ENCODE data around the gene SIRT5.
A peak's percentile ranks its signal among the peaks of the same experiment; 100 is the strongest.

SIRT5 gene

GRCh38 chr6:13600036-13600435 lies 25.6 kb downstream of the SIRT5 start:
- no peak overlapping the region for H3K4me3 ChIP-seq (ENCODE audit: insufficient read depth, low read depth, low read length, poor library complexity, severe bottlenecking)
- no peaks in the 10 kb centered on the region for H3K4me1 ChIP-seq (ENCODE audit: control insufficient read depth, insufficient read depth, low read length, poor library complexity, severe bottlenecking)
- DNase-seq, result no peak
- H3K27me3 ChIP-seq (replicated peaks; ENCODE audit: control insufficient read depth, insufficient read depth, low read length, poor library complexity, severe bottlenecking), result no peaks in the 10 kb centered on the region
- H3K27ac ChIP-seq (ENCODE audit: insufficient read depth, low read length, poor library complexity, severe bottlenecking), result no peak overlapping the region
- H3K9me3 ChIP-seq (ENCODE audit: control insufficient read depth, low read length), result no peaks in the 10 kb centered on the region
- H3K36me3 ChIP-seq (ENCODE audit: control insufficient read depth, insufficient read depth, low read length), result peaks cover 48% of the 10 kb centered on the region

GRCh38 chr6:13604135-13604534 lies 29.7 kb downstream of the SIRT5 start:
- no peak overlapping the region for H3K4me3 ChIP-seq (ENCODE audit: insufficient read depth, low read depth, low read length, poor library complexity, severe bottlenecking)
- no peaks in the 10 kb centered on the region for H3K9me3 ChIP-seq (ENCODE audit: control insufficient read depth, low read length)
- H3K27me3 ChIP-seq (replicated peaks; ENCODE audit: control insufficient read depth, insufficient read depth, low read length, poor library complexity, severe bottlenecking), result no peaks in the 10 kb centered on the region
- no peaks in the 10 kb centered on the region for H3K4me1 ChIP-seq (ENCODE audit: control insufficient read depth, insufficient read depth, low read length, poor library complexity, severe bottlenecking)
- no peak for DNase-seq
- H3K36me3 ChIP-seq (ENCODE audit: control insufficient read depth, insufficient read depth, low read length), result peaks cover 17% of the 10 kb centered on the region
- H3K27ac ChIP-seq (ENCODE audit: insufficient read depth, low read length, poor library complexity, severe bottlenecking), result no peak overlapping the region

- no peak overlapping the region for H3K27ac ChIP-seq (ENCODE audit: insufficient read depth, low read length, poor library complexity, severe bottlenecking)
- no peak for DNase-seq
- H3K27me3 ChIP-seq (replicated peaks; ENCODE audit: control insufficient read depth, insufficient read depth, low read length, poor library complexity, severe bottlenecking), result no peaks in the 10 kb centered on the region
- H3K4me1 ChIP-seq (ENCODE audit: control insufficient read depth, insufficient read depth, low read length, poor library complexity, severe bottlenecking), result no peaks in the 10 kb centered on the region
- H3K36me3 ChIP-seq (ENCODE audit: control insufficient read depth, insufficient read depth, low read length), result peaks cover 14% of the 10 kb centered on the region
- H3K9me3 ChIP-seq (ENCODE audit: control insufficient read depth, low read length), result no peaks in the 10 kb centered on the region
- no peak overlapping the region for H3K4me3 ChIP-seq (ENCODE audit: insufficient read depth, low read depth, low read length, poor library complexity, severe bottlenecking)
Observed at GRCh38 chr6:13604546-13605416, 30.4 kb downstream of the SIRT5 start.

GRCh38 chr6:13605634-13606033 lies 31.2 kb downstream of the SIRT5 start:
- DNase-seq, result no peak
- H3K27me3 ChIP-seq (replicated peaks; ENCODE audit: control insufficient read depth, insufficient read depth, low read length, poor library complexity, severe bottlenecking), result no peaks in the 10 kb centered on the region
- H3K27ac ChIP-seq (ENCODE audit: insufficient read depth, low read length, poor library complexity, severe bottlenecking), result no peak overlapping the region

GRCh38 chr6:13611715-13612114 lies 37.3 kb downstream of the SIRT5 start:
- Histone ChIP-seq H3K27me3 (replicated peaks; ENCODE audit: control insufficient read depth, insufficient read depth, low read length, poor library complexity, severe bottlenecking) (no peaks in the 10 kb centered on the region), H3K4me1 (ENCODE audit: control insufficient read depth, insufficient read depth, low read length, poor library complexity, severe bottlenecking) (peaks cover 12% of the 10 kb centered on the region), H3K4me3 (ENCODE audit: insufficient read depth, low read depth, low read length, poor library complexity, severe bottlenecking) (no peak overlapping the region), H3K9me3 (ENCODE audit: control insufficient read depth, low read length) (no peaks in the 10 kb centered on the region), H3K27ac (ENCODE audit: insufficient read depth, low read length, poor library complexity, severe bottlenecking) (no peak overlapping the region), H3K36me3 (ENCODE audit: control insufficient read depth, insufficient read depth, low read length) (no peaks in the 10 kb centered on the region)
- DNase-seq, result no peak

More at GRCh38 chr6:13605634-13606033, 31.2 kb downstream of the SIRT5 start:
- no peak overlapping the region for H3K4me3 ChIP-seq (ENCODE audit: insufficient read depth, low read depth, low read length, poor library complexity, severe bottlenecking)
- peaks cover 7% of the 10 kb centered on the region for H3K36me3 ChIP-seq (ENCODE audit: control insufficient read depth, insufficient read depth, low read length)
- H3K9me3 ChIP-seq (ENCODE audit: control insufficient read depth, low read length), result no peaks in the 10 kb centered on the region
- H3K4me1 ChIP-seq (ENCODE audit: control insufficient read depth, insufficient read depth, low read length, poor library complexity, severe bottlenecking), result no peaks in the 10 kb centered on the region

- H3K4me3 ChIP-seq (ENCODE audit: insufficient read depth, low read depth, low read length, poor library complexity, severe bottlenecking), result no peak overlapping the region
- no peak for DNase-seq
- H3K27ac ChIP-seq (ENCODE audit: insufficient read depth, low read length, poor library complexity, severe bottlenecking), result no peak overlapping the region
- H3K4me1 ChIP-seq (ENCODE audit: control insufficient read depth, insufficient read depth, low read length, poor library complexity, severe bottlenecking), result peaks cover 12% of the 10 kb centered on the region
- no peaks in the 10 kb centered on the region for H3K9me3 ChIP-seq (ENCODE audit: control insufficient read depth, low read length)
- H3K36me3 ChIP-seq (ENCODE audit: control insufficient read depth, insufficient read depth, low read length), result peaks cover 8% of the 10 kb centered on the region
- H3K27me3 ChIP-seq (replicated peaks; ENCODE audit: control insufficient read depth, insufficient read depth, low read length, poor library complexity, severe bottlenecking), result no peaks in the 10 kb centered on the region
Observed at GRCh38 chr6:13613029-13613594, 38.7 kb downstream of the SIRT5 start.

GRCh38 chr6:13614126-13614925 lies 39.9 kb downstream of the SIRT5 start:
- DNase-seq, result peak in 1 of 3 donors; percentile 16

GRCh38 chr6:13614926-13615791 lies 40.8 kb downstream of the SIRT5 start, which contains the start of gene NOL7:
Gene NOL7 (plus strand): TSS chr6:13615335. CDS start chr6:13615359, 24 bp downstream.
- H3K27ac ChIP-seq (ENCODE audit: insufficient read depth, low read length, poor library complexity, severe bottlenecking), result peak within 1 kb of the TSS; percentile 81
- H3K36me3 ChIP-seq (ENCODE audit: control insufficient read depth, insufficient read depth, low read length), result peaks cover 26% of the 10 kb centered on the region
- H3K27me3 ChIP-seq (replicated peaks; ENCODE audit: control insufficient read depth, insufficient read depth, low read length, poor library complexity, severe bottlenecking), result no peaks in the 10 kb centered on the region
- H3K9me3 ChIP-seq (ENCODE audit: control insufficient read depth, low read length), result no peaks in the 10 kb centered on the region
- H3K4me3 ChIP-seq (ENCODE audit: insufficient read depth, low read depth, low read length, poor library complexity, severe bottlenecking), result peak within 1 kb of the TSS; percentile 86
- peak; percentile 95 to 98 (median 97) for DNase-seq
- H3K4me1 ChIP-seq (ENCODE audit: control insufficient read depth, insufficient read depth, low read length, poor library complexity, severe bottlenecking), result peaks cover 12% of the 10 kb centered on the region

More at GRCh38 chr6:13614126-13614925, 39.9 kb downstream of the SIRT5 start:
- Histone ChIP-seq H3K27me3 (replicated peaks; ENCODE audit: control insufficient read depth, insufficient read depth, low read length, poor library complexity, severe bottlenecking) (no peaks in the 10 kb centered on the region), H3K4me3 (ENCODE audit: insufficient read depth, low read depth, low read length, poor library complexity, severe bottlenecking) (peak overlapping the region; percentile 86), H3K4me1 (ENCODE audit: control insufficient read depth, insufficient read depth, low read length, poor library complexity, severe bottlenecking) (peaks cover 12% of the 10 kb centered on the region), H3K36me3 (ENCODE audit: control insufficient read depth, insufficient read depth, low read length) (peaks cover 17% of the 10 kb centered on the region), H3K27ac (ENCODE audit: insufficient read depth, low read length, poor library complexity, severe bottlenecking) (peak overlapping the region; percentile 81), H3K9me3 (ENCODE audit: control insufficient read depth, low read length) (no peaks in the 10 kb centered on the region)

GRCh38 chr6:13615792-13616120 lies 41.4 kb downstream of the SIRT5 start:
- DNase-seq, result peak; percentile 16 to 37 (median 19)
- Histone ChIP-seq H3K4me3 (ENCODE audit: insufficient read depth, low read depth, low read length, poor library complexity, severe bottlenecking) (peak overlapping the region; percentile 86), H3K4me1 (ENCODE audit: control insufficient read depth, insufficient read depth, low read length, poor library complexity, severe bottlenecking) (peaks cover 12% of the 10 kb centered on the region), H3K27ac (ENCODE audit: insufficient read depth, low read length, poor library complexity, severe bottlenecking) (peak overlapping the region; percentile 81), H3K27me3 (replicated peaks; ENCODE audit: control insufficient read depth, insufficient read depth, low read length, poor library complexity, severe bottlenecking) (no peaks in the 10 kb centered on the region), H3K9me3 (ENCODE audit: control insufficient read depth, low read length) (no peaks in the 10 kb centered on the region), H3K36me3 (ENCODE audit: control insufficient read depth, insufficient read depth, low read length) (peaks cover 32% of the 10 kb centered on the region)

Data from effector memory CD4-positive, alpha-beta T cell (primary cell).